SK-N-DZ (cell line): ENCODE measurements around the gene URAD.

Experiments used
- DNase-seq: peaks from one replicate; pipeline ENCODE4 v3.0.0-alpha.2; 2015; ENCODE audit warnings: low spot score
- small RNA-seq, 2 experiments: library from RNA; depleted of rRNA; stranded (forward); fragments of <200 nt; gene quantifications; one replicate each; pipeline ENCODE3, GENCODE V24; 2014

Gene URAD

GRCh38 chr13:27956576-27957300, 31.8 kb downstream of the URAD start:
- DNase-seq = no peak

DNA sequence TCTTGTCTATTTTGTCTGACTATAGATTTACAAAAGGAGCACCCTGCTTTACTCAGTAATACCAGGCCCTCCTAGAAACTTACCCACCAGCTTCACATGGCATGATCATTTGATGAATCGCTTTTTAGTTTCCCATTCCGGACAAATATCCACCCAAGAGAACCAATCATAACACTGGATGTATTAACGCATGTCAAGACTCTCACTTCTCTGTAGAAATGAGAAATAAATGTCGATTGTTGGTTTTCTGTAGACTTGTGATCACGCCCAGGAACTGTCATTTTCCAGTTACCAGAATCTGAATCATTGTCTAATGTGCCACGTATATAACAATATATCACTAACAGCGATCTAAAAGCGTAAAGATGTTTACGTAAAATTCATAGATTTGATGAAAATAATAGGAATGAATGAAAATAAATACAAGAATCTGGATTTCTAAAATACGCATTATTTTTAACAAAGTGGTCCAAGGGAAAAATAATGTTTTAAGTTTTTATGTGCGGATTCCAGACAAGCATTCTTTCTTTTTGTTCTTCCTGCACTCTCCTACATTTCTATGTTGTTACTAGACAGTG, 33.4 kb downstream of the URAD start:
- DNase-seq = no peak

DNA sequence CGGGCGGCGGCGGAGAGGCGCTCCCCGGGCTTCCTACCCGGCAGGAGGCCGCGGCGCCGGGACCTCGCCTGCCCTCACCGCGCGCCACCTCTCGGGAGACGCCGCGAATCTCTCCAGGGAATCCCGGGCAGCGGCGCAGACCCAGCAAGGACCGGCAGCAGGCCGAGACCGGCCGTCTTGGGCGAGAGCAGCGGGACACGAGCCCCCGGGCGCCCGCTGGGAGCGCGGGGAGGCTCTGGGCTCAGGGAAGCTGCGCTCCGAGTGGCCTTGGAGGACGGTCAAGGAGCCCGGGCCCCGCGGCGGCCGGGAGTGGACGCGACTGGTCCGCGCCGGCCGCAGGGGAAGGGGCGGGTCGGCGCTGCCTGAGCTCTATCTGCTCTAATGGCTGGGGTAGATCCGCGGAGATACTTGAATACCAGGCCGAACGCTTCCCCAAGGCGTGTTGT, 34.1 kb downstream of the URAD start:
- no peak for DNase-seq

DNA sequence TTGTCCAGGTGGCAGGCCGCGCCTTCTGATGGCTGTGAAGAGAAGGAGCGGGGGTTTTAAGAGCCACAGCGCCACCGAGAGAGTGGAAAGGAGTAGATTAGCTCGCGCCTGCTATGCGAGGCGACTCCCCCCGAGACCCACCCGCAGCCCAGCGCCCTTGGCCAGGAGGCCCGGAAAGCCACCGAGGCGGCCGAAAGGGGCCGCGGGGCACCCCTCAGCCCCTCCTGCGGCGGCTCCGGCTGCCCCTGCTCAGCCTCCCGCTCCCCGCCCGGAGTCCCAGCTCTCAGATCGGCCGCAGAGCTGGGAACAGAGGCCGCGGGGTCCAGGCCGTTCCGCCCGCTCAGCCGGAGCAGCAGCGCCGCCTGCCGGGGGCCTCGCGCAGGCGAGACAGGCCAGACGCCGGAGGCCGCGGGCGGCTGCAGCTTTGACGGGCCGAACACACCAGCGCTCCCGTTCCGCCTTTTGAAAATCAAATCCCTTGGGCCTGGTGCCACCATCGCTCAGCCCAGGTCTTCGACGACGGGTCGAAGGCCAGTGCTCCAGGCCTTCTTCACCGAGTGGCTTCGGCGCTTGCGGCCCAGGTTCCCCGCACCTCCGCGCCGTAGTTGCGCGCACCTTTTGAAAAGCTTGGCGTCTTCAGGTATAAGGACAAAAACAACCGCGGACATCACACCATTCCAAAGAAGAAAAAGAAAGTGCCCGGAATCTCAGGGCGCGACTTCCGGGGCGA, 34.7 kb downstream of the URAD start:
- DNase-seq = peak; percentile 22

DNA sequence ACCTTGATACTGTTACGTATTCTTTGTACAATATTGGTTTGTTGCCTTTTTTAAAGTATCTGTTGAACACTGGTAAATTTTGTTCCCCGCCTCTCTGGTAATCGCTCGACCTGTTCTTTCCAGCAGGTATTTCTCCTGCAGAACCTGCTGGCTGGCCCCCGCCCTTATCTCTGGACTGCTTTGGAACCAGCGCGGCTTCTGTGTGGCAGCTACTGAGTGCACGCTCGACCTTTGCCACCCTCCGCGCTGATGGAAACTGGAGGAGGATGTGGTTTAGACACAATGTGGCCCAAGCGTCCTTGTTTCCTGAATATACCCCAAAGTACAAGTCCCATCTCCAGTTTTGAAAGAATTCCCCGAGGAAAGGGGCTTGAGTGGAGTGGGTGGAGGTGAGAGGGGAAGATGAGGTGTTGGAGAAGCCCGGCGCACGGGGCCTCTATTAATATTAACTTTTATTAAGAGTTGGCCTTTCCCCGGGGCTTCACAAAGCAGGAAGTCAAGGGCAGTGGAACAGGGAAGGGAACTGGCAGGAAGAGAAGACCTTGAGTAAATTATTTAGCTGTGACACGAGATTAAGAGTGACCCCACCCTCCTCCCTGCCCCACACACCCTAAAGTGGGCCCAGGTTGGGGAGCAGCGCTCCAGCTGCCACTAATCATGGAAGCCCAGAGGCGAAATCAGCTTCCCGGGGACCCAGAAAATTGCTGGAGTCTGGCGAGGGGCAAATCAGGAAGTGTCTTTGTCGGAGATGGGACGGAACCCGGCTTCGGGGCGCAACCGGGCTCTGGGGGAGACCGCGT, 35.4 kb downstream of the URAD start:
- DNase-seq = no peak

DNA sequence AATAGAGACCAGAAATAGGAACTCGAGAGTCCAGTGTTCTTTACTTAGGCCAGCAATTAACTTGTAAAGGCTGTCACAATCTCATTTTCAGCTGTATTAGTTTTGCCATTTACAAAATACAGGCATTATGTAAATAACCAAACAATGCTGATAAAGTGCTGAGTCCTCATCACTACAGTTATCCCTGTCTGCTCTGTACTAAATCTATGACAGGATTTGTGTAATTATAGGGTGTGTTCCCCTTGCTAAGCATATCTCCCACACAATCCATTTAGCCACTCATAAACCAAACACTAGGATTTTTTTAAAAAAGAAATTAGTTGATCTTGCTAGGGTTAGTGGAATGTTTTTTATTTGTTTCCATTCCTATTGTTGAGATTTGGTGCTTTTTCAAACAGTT, 45.5 kb downstream of the URAD start:
- no peak for DNase-seq

DNA sequence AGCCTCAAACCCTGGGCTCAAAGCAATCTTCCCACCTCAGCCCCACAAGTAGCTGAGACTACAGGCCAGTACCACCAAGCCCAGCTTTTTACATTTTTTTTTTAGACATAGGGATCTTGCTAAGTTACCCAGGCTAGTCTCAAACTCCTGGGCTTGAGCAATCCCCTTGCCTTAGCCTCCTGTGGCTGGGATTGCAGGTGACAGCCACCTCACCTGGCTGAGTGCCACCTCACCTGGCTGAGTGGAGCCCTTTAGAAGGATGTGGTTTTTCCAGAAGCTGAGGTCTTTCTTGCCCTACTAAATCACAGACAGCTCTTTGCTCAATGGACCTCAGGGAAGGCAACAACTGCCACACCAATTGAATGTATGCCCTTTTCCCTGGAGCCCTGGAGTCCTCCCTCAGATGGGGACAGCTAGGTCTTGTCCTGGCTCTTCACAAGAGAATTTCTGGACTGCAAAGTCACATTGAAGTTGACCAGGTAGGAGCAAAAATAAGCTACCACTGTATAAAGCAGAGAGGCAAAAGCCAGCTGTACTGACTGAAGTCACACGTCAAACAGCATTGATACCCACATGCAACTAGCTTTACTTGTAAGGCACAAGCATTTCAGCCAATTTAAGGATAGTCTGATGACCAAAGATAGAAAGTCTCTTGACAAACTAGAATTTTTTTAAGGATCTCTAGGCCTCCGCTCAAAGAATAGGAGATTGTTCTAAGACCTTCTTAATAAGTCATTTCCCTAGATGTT, 54.7 kb downstream of the URAD start:
- DNase-seq = no peak

DNA sequence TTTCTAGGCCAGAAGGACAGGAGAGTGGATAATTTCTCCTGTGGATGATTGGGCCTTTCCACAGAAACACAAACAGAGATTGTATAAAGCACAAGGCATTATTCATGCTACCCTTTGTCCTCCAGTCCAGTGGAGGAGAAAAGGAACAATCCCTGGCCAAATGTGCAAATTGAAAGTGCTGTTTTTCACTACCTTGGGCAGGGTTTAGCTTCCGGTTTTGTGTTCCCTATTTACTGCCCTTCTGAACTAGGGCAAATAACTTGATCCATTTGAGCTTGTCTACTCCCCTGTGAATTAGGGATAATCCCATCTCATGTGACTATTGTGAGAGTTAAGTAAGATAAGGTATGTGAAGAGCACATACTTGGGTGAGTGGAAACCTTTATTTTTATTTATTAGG, 55.4 kb downstream of the URAD start:
- DNase-seq = no peak

GRCh38 chr13:27929868-27930267, 58.6 kb downstream of the URAD start:
- DNase-seq = no peak

DNA sequence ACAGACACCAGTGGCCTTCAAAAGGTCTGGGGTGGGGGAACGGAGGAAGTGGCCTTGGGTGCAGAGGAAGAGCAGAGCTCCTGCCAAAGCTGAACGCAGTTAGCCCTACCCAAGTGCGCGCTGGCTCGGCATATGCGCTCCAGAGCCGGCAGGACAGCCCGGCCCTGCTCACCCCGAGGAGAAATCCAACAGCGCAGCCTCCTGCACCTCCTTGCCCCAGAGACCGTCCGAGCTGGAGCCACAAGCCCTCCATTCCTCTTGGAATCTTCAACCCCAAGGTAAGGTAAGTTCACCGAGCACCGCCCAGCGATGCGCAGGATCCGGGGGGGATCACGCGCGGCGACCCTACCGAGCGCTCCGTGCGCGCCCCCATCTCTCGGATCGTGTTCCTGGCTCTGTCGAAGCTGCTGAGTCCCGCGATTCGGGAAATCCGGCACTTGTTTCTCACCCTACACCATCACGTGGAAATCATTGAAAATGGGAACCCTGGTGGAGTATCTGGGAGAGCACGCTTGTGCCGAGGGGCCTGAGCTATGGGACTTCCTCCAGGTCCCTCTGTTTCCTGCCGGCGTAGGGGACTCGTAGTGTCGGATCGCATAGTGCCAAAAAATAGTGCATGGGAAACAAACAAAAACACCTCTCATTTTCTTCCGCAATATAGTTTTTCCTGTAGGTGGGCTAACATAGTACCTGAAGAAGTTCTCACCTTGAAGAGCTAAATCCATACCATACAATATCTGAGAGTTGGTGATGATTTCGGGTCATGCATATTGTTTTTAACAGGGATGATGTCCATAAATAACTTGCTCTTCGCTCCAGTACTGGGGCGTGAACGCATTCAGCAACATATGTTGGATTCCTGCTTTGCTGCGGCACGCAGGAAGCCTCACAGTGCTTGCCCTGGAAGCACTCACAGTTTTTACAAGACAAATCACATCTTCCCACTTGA, 59.4 kb downstream of the URAD start:
- no peak for DNase-seq

DNA sequence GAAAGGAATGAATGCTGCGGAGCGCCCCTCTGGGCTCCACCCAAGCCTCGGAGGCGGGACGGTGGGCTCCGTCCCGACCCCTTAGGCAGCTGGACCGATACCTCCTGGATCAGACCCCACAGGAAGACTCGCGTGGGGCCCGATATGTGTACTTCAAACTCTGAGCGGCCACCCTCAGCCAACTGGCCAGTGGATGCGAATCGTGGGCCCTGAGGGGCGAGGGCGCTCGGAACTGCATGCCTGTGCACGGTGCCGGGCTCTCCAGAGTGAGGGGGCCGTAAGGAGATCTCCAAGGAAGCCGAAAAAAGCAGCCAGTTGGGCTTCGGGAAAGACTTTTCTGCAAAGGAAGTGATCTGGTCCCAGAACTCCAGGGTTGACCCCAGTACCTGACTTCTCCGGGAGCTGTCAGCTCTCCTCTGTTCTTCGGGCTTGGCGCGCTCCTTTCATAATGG, 60.1 kb downstream of the URAD start:
- no peak for DNase-seq

Small RNAs within 50 kb of the gene (small RNA-seq; reads per million reads assigned to genes)
- gene ATP5F1EP2 (0.03 to 0.13 reads per million in 2 experiments), gene RN7SL272P (0.03 to 0.27 reads per million in 2 experiments)
